GM12878 (cell line): ENCODE measurements around the gene SUCNR1. TPM values are rescaled to one million over a fixed set of nuclear protein-coding genes. Genes with fewer than 3 reads are reported as not detected.

Experiments used
- ATAC-seq: fragments of 200-7000 bp; cut with Tn5 transposase; 3 replicates; pipeline ENCODE4 v1.9.1; 2020; ENCODE audit warnings: mild to moderate bottlenecking, moderate library complexity
- BruUV-seq: library from RNA; stranded (reverse); fragments of 400-500 nt; replicated peaks from 2 replicates; lab custom pipeline; 2021; lab: Mats Ljungman, UMichigan
- CTCF ChIA-PET: fragments of 300-600 bp; sonication (Branson Sonifier 250); formaldehyde crosslinking; extraction: SDS; loops from one replicate; lab custom pipeline; 2021; ENCODE audit warnings: inconsistent platforms; lab: Yijun Ruan, JAX
- POLR2A ChIA-PET: fragments of 350-600 bp; formaldehyde crosslinking; extraction: SDS; loops from one replicate; lab custom pipeline; 2021; ENCODE audit warnings: inconsistent platforms; lab: Charles Lee
- RAD21 ChIA-PET: fragments of 300-600 bp; sonication (Branson Sonifier 250); formaldehyde crosslinking; loops from one replicate; lab custom pipeline; 2023; ENCODE audit warnings: antibody characterized with exemption; ENCODE audit not compliant: unreplicated experiment; lab: Charles Lee
- SMC1A ChIA-PET: fragments of 300-600 bp; sonication (Branson Sonifier 250); formaldehyde crosslinking; loops from one replicate; lab custom pipeline; 2023; ENCODE audit not compliant: unreplicated experiment, uncharacterized antibody; lab: Charles Lee
- DNase-seq: peaks from one replicate; pipeline ENCODE4 v3.0.0-alpha.2; 2011; ENCODE audit warnings: low read depth, low spot score
- FAIRE-seq: peaks from 3 replicates; lab custom pipeline; 2011; peaks lifted over from hg19 to GRCh38; lab: Jason Lieb, UNC
- H2AFZ ChIP-seq: 2 replicates; pipeline ENCODE4 v1.6.0; 2011; ENCODE audit warnings: low read depth, low read length, control low read depth; ENCODE audit not compliant: control insufficient read depth
- H3K27ac ChIP-seq: 2 replicates; pipeline ENCODE4 v1.5.1; 2011; ENCODE audit warnings: control low read depth; ENCODE audit not compliant: control insufficient read depth, insufficient read depth
- H3K27me3 ChIP-seq, 2 experiments: replicated peaks in 1 of 2; 2 replicates each; pipeline versions ENCODE4 v1.6.0 to v1.6.1; 2011; ENCODE audit warnings: low read length in 1 of 2; ENCODE audit not compliant: control insufficient read depth in 2 of 2, insufficient read depth in 2 of 2
- H3K36me3 ChIP-seq, 2 experiments: 2 replicates each; pipeline ENCODE4 v1.5.1; 2011; ENCODE audit warnings: low read length in 1 of 2; ENCODE audit not compliant: control insufficient read depth in 2 of 2, insufficient read depth in 2 of 2
- H3K4me1 ChIP-seq: 2 replicates; pipeline ENCODE4 v1.6.1; 2011; ENCODE audit warnings: mild to moderate bottlenecking, low read length, moderate library complexity, mixed read lengths; ENCODE audit not compliant: control insufficient read depth, insufficient read depth
- H3K4me2 ChIP-seq: 2 replicates; pipeline ENCODE4 v1.6.0; 2011; ENCODE audit warnings: control low read depth; ENCODE audit not compliant: control insufficient read depth, insufficient read depth
- H3K4me3 ChIP-seq: fragments of 200-600 bp; sonication (generic); 2 replicates; pipeline ENCODE4 v1.5.1; 2016
- H3K79me2 ChIP-seq: 2 replicates; pipeline ENCODE4 v1.6.0; 2011; ENCODE audit warnings: low read length; ENCODE audit not compliant: control insufficient read depth, insufficient read depth
- H3K9ac ChIP-seq: 2 replicates; pipeline ENCODE4 v1.8.0; 2011; ENCODE audit warnings: low read length, control low read depth, mixed read lengths; ENCODE audit not compliant: control insufficient read depth, insufficient read depth
- H3K9me3 ChIP-seq: replicated peaks from 3 replicates; pipeline ENCODE4 v1.5.1; 2011; ENCODE audit warnings: mild to moderate bottlenecking, low read length; ENCODE audit not compliant: control insufficient read depth, insufficient read depth
- H4K20me1 ChIP-seq: 2 replicates; pipeline ENCODE4 v1.6.0; 2011; ENCODE audit not compliant: control insufficient read depth, insufficient read depth
- E2F8 ChIP-seq: fragments of 450-650 bp; IDR thresholded peaks from 2 replicates; pipeline ENCODE4 v1.6.1; 2018; ENCODE audit warnings: mild to moderate bottlenecking, low read depth, moderate library complexity; ENCODE audit not compliant: partially characterized antibody
- SMAD1 ChIP-seq: fragments of 450-650 bp; IDR thresholded peaks from 2 replicates; pipeline ENCODE4 v1.6.1; 2018; ENCODE audit warnings: mild to moderate bottlenecking, low read depth; ENCODE audit not compliant: partially characterized antibody
- WGBS: methylation state at CpG from one replicate; pipeline ENCODE4 v1.1.6; 2016; ENCODE audit warnings: low lambda C conversion rate; ENCODE audit not compliant: insufficient replicate concordance, insufficient coverage; ENCODE audit errors: missing lambda C conversion rate; 5-methylcytosine and 5-hydroxymethylcytosine counted together
- in situ Hi-C: fragments of 300-500 bp; cut with MboI; formaldehyde crosslinking; loops from 9 replicates; pipeline ENCODE4 v1.14.3; 2018; ENCODE audit warnings: mixed read lengths
- intact Hi-C: fragments of 100-400 bp; cut with micrococcal nuclease; formaldehyde crosslinking; loops from one replicate; pipeline ENCODE4 v1.14.2; 2022; ENCODE audit not compliant: unreplicated experiment
- polyA plus RNA-seq, 11 experiments: library from polyadenylated mRNA; depleted of rRNA in 4 of 11; unstranded in 6 of 11; stranded (reverse) in 5 of 11; fragments of >200 nt; fragmentation: Nextera tagmentation in 4 of 11; fragmentation: Illumina TruSeq in 1 of 11; extraction: Ambion mirVana in 4 of 11; extraction: Trizol in 1 of 11; gene quantifications; 1 replicate in 1 of 11; 2 replicates in 10 of 11; pipeline versions ENCODE4 v1.2.1 to v1.2.3, GENCODE V29; 2011 to 2016; ENCODE audit warnings: inconsistent platforms in 2 of 11, missing spikeins in 2 of 11, low read depth in 1 of 11
- total RNA-seq, 4 experiments: library from RNA; depleted of rRNA in 3 of 4; stranded (reverse); fragments of >200 nt in 3 of 4; fragmentation: Illumina TruSeq in 1 of 4; extraction: Trizol in 1 of 4; gene quantifications; 2 replicates each; pipeline versions ENCODE4 v1.2.1 to v1.2.3, GENCODE V29; 2013 to 2021

The SUCNR1 gene
- total and polyA plus RNA-seq, 10 of the 15 experiments (the other 5 are each of a cell fraction or from before 2014, with no cell fraction given) = 0.03 to 0.12 (median 0.07) TPM; not detected in 4

GRCh38 chr3:151900884-151901643 lies 27.6 kb downstream of the SUCNR1 start (continued):
- no peak for TF ChIP-seq SMAD1

- intact Hi-C loops = no loop called here
- H3K9ac ChIP-seq = no peak overlapping the region
- in situ Hi-C loops = no loop called here
- POLR2A ChIA-PET = no interaction called here
- WGBS = 81% methylated on average over 3 of the region's 3 CpGs
- no peak for TF ChIP-seq E2F8
- TF ChIP-seq, all 136 proteins: peak for 0
- BruUV-seq = no TSS peak
- FAIRE-seq (no peak), DNase-seq (no peak), ATAC-seq (no peak)
- RAD21 ChIA-PET = interaction anchor here (1.2 kb wide), 1 partner anchor 18 kb away, joined by 3 read pairs; no protein-coding TSS in a partner anchor
- Histone ChIP-seq H3K4me2 (no peak overlapping the region), H3K4me1 (no peaks in the 10 kb centered on the region), H4K20me1 (no peaks in the 10 kb centered on the region), H2AFZ (no peak overlapping the region), H3K79me2 (no peaks in the 10 kb centered on the region), H3K4me3 (no peak overlapping the region), H3K27me3 (no peaks in the 10 kb centered on the region), H3K27ac (no peak overlapping the region), H3K36me3 (no peaks in the 10 kb centered on the region), H3K9me3 (no peaks in the 10 kb centered on the region)
- SMC1A ChIA-PET = interaction anchor here (0.9 to 1.1 kb wide), 3 partner anchors 15 to 467 kb away, joined by 3 read pairs; no protein-coding TSS in a partner anchor
- CTCF ChIA-PET = interaction anchor here (1.5 to 1.6 kb wide), 3 partner anchors 10 to 37 kb away, joined by 3 to 4 read pairs (median 4); no protein-coding TSS in a partner anchor
These were observed 28.3 kb downstream of the SUCNR1 start for GRCh38 chr3:151901644-151902285.
